ENCODE results near the gene BAIAP2.

- TF ChIP-seq EP300 (IDR thresholded peaks at IDR 0.05) (no peak), ESRRA (IDR thresholded peaks at IDR 0.05; ENCODE audit: borderline replicate concordance, low read length) (no peak), CTCF (IDR thresholded peaks at IDR 0.05) (no peak), E2F6 (IDR thresholded peaks at IDR 0.05; ENCODE audit: borderline replicate concordance, low read depth) (no peak), SREBF2 (IDR thresholded peaks at IDR 0.05) (no peak), REST (IDR thresholded peaks at IDR 0.05) (no peak), RAD21 (conservative IDR thresholded peaks at IDR 0.05 in 1 of 2, IDR thresholded peaks at IDR 0.05 in 1 of 2) (no peak), CBX2 (IDR thresholded peaks at IDR 0.05; ENCODE audit: borderline replicate concordance, low read depth) (no peak), CBX8 (IDR thresholded peaks at IDR 0.05) (no peak), TP53 (CRISPR knock-in tag; IDR thresholded peaks at IDR 0.05) (no peak), POLR2A (IDR thresholded peaks at IDR 0.05; ENCODE audit: low read length) (no peak), KDM1A (IDR thresholded peaks at IDR 0.05; ENCODE audit: low read depth) (no peak), RFX5 (IDR thresholded peaks at IDR 0.05) (no peak), BHLHE40 (IDR thresholded peaks at IDR 0.05; ENCODE audit: low read depth, low read length) (no peak)
Observed at GRCh38 chr17:81161972-81162371, 127.0 kb downstream of the BAIAP2 start.

Measured in A549 (cell line).